HG03342 (cell line): ENCODE measurements around the gene FERMT3.

ENCODE experiments used
- ATAC-seq: cut with Tn5 transposase; IDR thresholded peaks from one replicate; pipeline ENCODE4 v1.9.1; 2021; ENCODE audit warnings: mild to moderate bottlenecking, moderate library complexity; ENCODE audit not compliant: unreplicated experiment

FERMT3 gene

GRCh38 chr11:64247729-64248531 is 41.4 kb downstream of the FERMT3 start:
- no peak for ATAC-seq

- no peak for ATAC-seq
These were observed 42.1 kb downstream of the FERMT3 start for GRCh38 chr11:64248578-64248977.

GRCh38 chr11:64249038-64249437 is 42.5 kb downstream of the FERMT3 start:
- ATAC-seq = no peak

- no peak for ATAC-seq
These were observed 43.3 kb downstream of the FERMT3 start for GRCh38 chr11:64249563-64250414.

GRCh38 chr11:64250415-64251015 is 44.0 kb downstream of the FERMT3 start:
- ATAC-seq = no peak

GRCh38 chr11:64251016-64251752 is 44.7 kb downstream of the FERMT3 start, which contains the start of gene PLCB3:
TSS of gene PLCB3 (plus strand) at chr11:64251530. CDS start at chr11:64251650, 120 bp downstream.
- ATAC-seq = peak; percentile 39

GRCh38 chr11:64251753-64252002 is 45.2 kb downstream of the FERMT3 start:
- ATAC-seq = no peak

GRCh38 chr11:64252003-64252872 is 45.7 kb downstream of the FERMT3 start:
- ATAC-seq = no peak

- ATAC-seq = no peak
These were observed 46.5 kb downstream of the FERMT3 start for GRCh38 chr11:64253043-64253442.

- ATAC-seq = no peak
These were observed 47.0 kb downstream of the FERMT3 start for GRCh38 chr11:64253481-64253880.

GRCh38 chr11:64254326-64254725 is 47.8 kb downstream of the FERMT3 start:
- no peak for ATAC-seq

- no peak for ATAC-seq
These were observed 48.9 kb downstream of the FERMT3 start for GRCh38 chr11:64255135-64256128.

GRCh38 chr11:64256300-64256699 is 49.8 kb downstream of the FERMT3 start:
- ATAC-seq = no peak

- ATAC-seq = no peak
These were observed 51.8 kb downstream of the FERMT3 start for GRCh38 chr11:64258356-64258755.

- no peak for ATAC-seq
These were observed 52.5 kb downstream of the FERMT3 start for GRCh38 chr11:64258946-64259532.

GRCh38 chr11:64259533-64260067 is 53.1 kb downstream of the FERMT3 start:
- ATAC-seq = no peak

GRCh38 chr11:64260147-64260708 is 53.7 kb downstream of the FERMT3 start:
- no peak for ATAC-seq

GRCh38 chr11:64261556-64262080 is 55.1 kb downstream of the FERMT3 start:
- ATAC-seq = no peak
